RPMI7951 (cell line): ENCODE measurements around the gene SPDYE5. TPM values are rescaled to one million over a fixed set of nuclear protein-coding genes. Genes with fewer than 3 reads are reported as not detected.
"Not testable (repeated sequence)": the region's sequence is repeated elsewhere in the genome, so short reads cannot be mapped to it uniquely, and the experiment has no call there.

ENCODE experiments used
- DNase-seq: peaks from one replicate; pipeline ENCODE4 v3.0.0-alpha.2; 2012; ENCODE audit warnings: low read depth
- total RNA-seq: library from RNA; depleted of rRNA; stranded (reverse); fragments of >200 nt; shearing (Covaris generic); gene quantifications from 2 replicates; pipeline ENCODE4 v1.2.3, GENCODE V29; 2014; rRNA removed

Gene SPDYE5, protein sequence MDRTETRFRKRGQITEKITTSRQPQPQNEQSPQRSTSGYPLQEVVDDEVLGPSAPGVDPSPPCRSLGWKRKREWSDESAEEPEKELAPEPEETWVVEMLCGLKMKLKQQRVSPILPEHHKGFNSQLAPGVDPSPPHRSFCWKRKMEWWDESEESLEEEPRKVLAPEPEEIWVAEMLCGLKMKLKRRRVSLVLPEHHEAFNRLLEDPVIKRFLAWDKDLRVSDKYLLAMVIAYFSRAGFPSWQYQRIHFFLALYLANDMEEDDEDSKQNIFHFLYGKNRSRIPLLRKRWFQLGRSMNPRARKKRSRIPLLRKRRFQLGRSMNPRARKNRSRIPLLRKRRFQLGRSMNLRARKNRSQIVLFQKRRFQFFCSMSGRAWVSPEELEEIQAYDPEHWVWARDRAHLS
- total RNA-seq: not detected in 2 replicates

DNA sequence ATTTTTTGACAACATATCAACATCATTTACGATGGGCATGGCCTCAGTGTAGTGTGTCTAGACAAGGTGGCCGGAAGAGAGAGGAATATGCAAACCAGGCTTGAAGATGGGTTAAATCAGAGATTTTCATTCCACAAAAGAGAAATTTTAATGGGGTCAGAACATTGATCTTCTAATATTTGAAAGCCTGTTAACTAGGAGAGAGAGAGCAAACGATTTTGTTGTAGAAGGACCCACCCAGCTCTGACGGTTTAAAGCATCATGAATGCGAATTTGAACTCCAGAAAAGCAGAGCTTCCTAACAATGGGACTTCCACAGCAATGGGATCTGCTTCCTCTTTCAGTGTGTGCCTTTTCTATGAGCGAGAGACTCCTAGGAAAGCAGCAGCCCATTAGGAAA, at the start of gene SPDYE5:
Gene SPDYE5 (plus strand): TSS at position 301 of the 400 bp plus-strand sequence. CDS start 1,728 bp downstream, outside the sequence.
- not testable (repeated sequence) for DNase-seq

DNA sequence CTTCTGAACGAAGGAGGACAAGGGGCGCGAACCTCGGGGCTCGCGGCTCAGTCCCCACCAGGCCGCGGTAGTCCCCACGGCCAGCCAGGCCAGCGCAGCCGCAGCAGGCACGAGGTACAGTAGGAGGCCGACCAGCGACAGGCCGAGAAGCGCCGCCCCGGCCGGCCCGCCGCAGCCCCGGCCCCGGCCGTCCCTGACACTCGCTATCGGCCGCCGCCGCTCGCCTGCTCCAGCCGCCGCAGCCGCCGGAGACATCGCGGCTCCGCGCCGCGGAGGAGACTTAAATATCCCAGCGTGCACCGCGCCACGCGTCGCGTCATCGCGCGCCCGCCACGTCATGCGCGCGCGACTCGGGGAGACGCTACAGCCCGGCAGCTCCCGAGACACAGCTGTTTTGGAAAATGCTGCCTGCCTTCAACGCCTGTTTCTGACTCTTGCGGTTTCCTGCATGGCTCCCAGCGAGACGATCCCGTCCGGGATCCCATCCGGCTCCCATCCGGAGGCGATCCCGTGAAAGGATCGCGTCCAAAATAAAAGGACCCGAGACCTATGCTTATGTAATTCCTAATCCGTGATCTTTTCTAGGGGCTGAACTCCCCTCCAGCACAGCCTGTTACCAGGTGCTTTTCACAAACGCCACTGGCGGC, 49.5 kb upstream of the SPDYE5 start:
- peak; percentile 54 for DNase-seq

DNA sequence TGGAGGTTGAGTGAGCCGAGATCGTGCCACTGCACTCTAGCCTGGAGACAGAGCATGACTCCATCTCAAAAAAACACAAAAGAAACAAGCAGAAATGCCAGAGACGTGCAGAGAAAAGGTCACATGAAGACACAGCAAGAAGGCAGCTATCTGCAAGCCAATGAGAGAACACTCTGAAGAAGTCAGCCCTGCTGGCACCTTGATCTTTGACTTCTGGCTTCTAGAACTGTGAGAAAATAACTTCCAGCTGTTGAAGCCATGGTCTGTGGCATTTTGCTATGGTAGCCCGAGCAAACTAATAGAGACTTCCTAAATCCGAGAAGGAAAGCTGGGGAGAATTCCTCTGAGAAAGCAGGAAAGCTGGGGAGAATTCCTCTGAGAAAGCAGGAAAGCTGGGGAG, 42.2 kb upstream of the SPDYE5 start:
- not testable (repeated sequence) for DNase-seq

DNA sequence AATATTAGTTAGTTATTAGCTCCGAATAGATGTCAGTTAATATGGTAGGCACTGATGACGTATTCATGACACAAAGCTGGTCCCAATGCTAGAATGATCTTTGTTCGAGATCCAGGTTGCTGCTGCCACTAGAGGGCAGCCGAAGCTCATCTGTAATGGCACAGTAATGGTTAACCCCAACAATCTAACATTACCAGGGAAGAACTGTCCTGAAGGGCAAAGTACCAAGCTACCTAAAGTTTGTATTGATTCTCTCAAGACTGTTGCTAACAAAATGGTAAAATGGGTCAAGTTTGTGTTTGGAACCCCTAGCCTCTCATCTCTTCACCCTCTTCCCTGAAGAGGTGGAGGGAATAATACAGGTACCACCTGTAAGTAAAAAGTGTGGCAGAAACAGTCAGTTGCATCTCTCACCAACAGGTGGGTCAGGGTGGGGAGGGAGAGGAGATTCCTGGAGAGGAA, 39.6 kb upstream of the SPDYE5 start:
- DNase-seq: not testable (repeated sequence)

DNA sequence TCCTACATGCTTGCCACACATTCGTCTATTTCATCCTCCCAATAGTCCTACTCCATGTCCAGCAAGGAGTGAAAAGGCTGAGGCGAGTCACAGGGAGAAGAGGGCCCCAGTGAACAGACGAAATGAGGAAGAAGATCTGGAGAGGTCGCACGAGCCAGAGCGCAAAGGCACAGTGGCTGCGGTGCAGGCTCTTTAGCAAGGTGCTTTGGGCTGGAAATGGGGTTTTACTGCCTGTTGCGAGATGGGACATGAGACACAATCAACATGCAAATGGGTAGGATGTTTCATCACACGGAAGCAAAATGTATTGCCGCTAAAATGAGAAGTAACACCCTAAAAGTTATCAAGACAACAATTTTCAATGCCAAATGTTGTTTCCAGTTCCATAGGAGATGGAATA, 35.7 kb upstream of the SPDYE5 start:
- not testable (repeated sequence) for DNase-seq

DNA sequence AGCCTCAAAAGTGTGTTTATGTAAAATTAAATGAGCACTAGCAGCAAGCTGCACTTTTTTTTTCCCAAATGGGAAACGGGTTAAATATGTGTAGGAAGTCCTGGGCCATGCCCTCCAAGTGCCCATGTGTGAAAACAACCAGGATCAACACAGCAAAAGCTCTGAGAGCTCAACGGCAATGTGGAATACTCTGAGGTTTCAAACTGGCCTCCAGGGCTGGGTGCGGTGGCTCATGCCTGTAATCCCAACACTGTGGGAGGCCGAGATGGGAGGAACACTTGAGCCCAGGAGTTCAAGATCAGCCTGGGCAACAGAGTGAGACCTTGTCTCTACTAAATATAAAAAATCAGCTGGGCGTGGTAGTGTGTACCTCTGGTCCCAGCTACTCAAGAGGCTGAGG, 34.1 kb upstream of the SPDYE5 start:
- DNase-seq: not testable (repeated sequence)

DNA sequence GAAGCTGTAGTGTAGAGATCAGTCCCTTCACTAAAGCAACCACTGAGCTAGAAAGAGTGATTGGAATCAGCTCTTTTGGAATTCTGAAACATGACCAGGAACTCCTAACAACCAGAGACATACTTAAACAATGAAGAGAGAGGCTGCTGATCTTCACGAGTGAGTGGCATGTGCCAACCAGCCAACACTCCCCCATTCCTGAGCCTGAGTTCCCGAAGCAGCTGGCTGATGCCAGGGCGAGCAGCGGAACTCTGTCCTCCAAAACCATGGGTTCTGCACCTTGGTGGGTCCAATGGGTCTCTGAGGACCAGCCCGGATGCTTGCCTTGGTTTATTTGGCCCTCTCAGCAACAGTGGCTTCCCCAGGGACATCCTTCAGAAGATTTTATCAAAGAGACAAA, 31.6 kb upstream of the SPDYE5 start:
- DNase-seq: not testable (repeated sequence)

DNA sequence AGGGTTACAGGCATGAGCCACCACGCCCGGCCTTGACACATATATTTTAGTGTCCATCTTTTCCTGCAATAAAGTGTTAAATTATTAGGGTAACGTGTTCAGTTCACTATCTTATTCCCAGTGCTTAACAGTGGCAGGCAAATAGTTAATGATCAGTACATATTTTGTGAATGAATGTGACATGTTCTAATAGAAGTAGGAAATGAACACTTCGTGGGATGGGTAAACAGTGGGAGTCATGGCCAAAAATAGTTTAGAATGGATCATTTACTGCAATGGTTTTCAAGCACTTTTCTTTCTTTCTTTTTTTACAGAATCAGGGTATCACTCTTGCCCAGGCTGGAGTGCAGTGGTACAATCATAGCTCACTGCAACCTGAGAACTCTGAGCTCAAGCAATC, 22.0 kb upstream of the SPDYE5 start:
- not testable (repeated sequence) for DNase-seq

DNA sequence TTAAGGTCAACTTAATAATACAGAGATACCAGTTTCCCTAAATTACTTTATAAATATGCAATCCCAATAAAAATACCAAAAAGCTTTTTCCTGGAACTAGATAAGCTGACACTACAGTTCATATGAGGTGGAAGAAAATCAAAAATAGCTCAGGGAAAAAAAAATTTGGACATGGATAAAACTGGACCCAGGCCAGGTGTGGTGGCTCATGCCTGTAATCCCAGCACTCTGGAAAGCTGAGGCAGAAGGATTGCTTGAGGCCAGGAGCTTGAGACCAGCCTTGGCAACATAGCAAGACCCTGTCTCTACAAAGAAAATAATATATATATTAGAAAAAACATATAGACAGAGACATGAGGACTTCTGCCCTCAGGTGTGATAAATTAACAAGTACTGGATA, 14.7 kb upstream of the SPDYE5 start:
- DNase-seq: not testable (repeated sequence)

DNA sequence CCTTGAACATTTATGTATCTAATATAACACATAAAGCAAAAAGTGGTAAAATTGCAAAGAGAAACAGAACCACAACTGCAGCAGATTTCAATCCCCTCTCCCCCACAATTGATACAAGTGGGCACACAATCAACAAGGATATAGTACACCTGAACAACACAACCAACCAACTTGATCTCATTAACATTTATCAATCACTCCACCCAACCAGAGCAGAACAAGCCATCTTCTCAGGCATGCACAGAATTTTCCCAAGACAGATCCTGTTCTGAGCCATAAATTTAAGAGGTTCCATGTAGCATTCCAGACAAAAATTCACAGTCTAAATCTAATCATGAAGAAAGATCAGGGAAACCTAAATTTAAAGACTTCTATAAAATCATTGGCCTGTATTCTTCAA, 11.8 kb upstream of the SPDYE5 start:
- not testable (repeated sequence) for DNase-seq

DNA sequence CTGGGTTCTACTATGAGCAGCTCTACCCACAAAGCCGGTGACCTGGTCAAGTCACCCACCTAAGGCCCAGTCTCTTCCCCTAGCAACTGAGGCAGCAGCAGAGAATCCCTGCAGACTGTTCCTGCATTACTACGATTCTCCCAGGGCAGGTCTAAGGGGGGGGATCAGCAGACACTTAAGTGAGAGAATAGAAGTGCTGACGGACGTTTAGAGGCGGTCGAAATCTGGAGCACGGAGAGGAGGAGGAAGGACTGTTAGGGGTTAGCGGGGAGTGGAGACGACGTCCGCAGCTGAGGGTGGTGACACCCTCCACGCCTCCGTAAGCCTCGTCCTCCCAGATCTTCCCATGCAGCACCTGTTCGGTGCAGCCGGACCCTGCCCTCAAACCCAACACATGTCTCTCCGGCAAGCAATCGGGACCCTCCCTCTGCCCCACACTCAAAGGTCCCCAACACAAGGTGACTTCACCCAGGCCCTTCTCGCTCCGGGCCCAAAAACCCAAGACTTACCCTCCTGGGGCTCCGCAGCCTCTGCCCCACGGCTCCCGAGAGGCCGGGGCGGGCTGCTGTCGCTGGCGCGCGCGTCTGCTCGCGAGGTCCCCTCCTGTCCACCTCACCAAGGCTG, 6.7 kb upstream of the SPDYE5 start:
- not testable (repeated sequence) for DNase-seq

DNA sequence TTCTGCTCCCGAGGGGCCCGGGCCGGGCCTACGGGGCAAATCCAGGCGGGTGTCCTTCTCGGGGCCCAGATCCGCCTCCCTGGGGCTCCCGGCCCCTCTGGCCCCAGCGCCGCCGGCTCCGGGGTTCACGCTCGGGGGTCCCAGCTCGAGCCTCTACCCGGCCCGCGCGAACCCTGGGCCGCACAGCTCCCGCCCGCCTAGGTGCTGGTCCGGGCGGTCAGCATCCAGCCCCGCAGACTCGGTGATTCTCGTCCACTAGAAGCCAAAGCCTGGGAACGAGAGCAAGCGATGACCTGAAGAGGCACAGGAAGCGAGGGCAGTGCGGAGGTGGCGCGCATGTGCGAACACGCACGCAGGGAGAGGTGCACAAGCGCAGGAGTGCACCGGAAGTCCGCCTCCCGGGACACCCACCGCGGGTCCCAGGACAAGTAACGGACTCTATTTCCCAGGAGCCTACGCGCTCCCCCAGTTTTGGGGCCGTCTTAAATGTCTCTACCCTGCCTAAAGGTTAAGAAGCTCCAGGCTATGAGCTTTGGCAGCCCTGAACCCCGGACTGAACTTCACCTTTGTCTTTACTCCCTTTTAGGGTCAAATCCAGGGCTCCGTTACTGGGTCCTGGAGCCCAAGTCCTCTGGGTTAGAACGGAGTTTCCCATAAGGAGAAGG, 6.0 kb upstream of the SPDYE5 start, which contains the start of gene POM121C:
Gene POM121C (minus strand): TSS at position 321 of the 665 bp plus-strand sequence. CDS start 44,803 bp downstream, outside the sequence.
- DNase-seq: peak; percentile 89

DNA sequence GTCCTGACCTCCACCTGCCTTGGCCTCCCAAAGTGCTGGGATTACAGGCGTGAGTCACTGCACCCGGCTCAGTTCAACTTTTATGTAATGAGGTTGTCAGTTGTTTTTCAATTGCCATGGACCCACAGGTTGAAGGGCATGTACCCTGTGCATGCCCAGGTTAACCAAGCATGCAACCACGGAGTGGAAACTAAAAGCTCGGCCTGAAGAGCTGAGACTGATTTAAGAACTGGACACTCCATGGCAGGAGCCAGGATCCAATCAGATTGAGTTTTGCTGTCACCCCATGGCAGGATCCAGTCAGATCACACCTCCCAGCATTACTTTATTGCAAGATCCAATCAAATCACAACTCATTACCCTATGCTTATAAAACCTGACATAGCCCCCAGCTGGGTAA, 16.9 kb downstream of the SPDYE5 start:
- not testable (repeated sequence) for DNase-seq

DNA sequence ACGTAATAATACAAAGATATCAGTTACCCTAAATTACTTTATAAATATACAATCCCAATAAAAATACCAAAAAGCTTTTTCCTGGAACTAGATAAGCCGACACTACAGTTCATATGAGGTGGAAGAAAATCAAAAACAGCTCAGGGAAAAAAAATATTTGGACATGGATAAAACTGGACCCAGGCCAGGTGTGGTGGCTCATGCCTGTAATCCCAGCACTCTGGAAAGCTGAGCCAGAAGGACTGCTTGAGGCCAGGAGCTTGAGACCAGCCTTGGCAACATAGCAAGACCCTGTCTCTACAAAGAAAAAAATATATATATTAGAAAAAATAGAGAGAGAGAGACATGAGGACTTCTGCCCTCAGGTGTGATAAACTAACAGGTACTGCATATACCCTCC, 26.7 kb downstream of the SPDYE5 start:
- DNase-seq: not testable (repeated sequence)

DNA sequence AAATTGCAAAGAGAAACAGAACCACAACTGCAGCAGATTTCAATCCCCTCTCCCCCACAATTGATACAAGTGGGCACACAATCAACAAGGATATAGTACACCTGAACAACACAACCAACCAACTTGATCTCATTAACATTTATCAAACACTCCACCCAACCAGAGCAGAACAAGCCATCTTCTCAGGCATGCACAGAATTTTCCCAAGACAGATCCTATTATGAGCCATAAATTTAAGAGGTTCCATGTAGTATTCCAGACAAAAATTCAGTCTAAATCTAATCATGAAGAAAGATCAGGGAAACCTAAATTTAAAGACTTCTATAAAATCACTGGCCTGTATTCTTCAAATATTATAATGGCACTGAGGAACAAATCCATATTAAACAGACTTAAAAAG, 29.6 kb downstream of the SPDYE5 start:
- not testable (repeated sequence) for DNase-seq

DNA sequence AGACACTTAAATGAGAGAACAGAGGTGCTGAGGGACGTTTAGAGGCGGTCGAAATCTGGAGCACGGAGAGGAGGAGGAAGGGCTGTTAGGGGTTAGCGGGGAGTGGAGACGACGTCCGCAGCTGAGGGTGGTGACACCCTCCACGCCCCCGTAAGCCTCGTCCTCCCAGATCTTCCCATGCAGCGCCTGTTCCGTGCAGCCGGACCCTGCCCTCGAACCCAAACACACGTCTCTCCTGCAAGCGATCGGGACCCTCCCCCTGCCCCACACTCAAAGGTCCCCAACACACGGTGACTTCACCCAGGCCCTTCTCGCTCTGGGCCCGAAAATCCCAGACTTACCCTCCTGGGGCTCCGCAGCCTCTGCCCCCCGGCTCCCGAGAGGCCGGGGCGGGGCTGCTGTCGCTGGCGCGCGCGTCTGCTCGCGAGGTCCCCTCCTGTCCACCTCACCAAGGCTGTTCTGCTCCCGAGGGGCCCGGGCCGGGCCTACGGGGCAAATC, 35.2 kb downstream of the SPDYE5 start:
- DNase-seq: not testable (repeated sequence)

DNA sequence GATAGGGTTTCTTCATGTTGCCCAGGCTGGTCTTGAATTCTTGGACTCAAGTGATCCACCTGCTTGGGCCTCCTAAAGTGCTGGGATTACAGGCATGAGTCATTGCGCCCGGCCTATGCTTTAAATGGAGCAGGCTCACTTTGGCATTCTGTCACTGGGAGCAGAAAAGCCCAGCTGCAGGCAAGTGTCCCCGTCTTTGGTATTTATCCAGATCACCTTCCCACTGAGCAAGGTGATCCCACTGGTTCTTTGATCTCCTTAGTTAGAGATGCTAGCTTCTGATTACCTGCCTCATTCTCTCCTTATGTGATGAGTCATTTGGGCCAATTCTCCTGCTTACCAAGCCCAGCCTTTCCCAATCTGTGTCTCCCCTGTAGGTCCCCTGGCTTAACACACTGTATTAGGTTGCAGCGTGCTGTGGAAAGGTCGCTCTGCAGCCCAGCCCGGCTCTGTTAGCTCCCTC, 39.3 kb downstream of the SPDYE5 start:
- DNase-seq: peak; percentile 46

DNA sequence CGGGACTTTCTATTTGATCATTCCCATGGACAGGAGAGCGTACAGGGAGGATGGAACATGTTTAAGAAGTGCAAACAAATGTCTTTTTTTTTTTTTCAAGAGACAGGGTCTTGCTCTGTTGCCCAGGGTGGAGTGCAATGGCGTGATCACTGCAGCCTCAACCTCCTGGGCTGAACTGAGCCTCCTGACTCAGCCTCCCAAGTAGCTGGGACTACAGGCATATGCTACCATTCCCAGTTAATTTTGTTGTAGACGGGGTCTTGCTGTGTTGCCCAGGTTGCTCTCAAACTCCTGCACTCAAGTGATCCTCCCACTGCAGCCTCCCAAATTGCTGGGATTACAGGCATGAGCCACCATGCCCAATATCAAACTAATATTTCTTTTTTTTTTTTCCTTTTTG, 40.5 kb downstream of the SPDYE5 start:
- DNase-seq: no peak

DNA sequence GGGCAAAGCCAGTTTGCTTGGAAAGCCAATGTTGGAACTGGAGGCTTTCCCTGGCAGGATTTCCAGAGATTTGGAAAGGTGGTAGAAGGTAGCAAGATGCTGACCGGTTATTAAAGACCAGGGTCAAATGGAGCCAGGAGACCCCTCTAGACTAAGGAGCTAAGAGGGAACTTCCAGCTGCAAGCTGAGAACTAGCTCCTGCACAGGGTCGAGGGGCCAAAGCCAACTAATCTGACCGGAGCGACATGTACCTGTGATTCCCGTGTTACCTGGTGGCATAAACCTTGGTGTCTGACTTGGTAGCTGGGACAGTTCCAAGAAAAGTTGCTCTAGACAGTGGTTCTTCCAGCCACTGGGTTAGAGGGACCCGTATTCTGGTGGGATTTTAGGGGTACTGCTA, 41.8 kb downstream of the SPDYE5 start:
- no peak for DNase-seq

DNA sequence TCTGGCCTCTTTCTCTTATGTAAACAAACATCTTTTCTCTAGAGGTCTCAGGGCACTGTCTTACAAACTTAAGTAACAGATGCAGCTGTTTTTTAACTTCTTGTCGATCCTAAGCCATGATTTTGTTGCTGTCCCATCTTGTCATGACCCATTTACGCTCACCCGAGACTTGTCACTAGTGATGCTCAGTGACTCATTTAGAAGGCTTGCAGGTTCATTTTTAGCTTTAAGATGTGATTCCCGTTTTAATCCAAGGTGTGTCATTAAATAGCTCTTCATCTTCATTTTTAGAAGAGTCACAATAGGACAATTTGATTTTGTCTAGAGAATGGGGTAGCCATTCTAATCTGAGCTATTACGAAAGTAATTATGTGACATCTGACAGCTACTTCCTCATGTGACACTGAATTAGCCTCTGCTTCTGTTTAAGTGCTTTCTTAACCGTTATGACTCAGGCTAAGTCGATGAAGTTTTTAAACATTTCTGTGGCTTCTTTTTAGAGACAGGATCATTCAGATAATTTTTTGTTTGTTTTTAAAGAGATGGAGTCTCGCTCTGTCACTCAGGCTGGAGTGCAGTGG, 42.7 kb downstream of the SPDYE5 start:
- peak; percentile 69 for DNase-seq

DNA sequence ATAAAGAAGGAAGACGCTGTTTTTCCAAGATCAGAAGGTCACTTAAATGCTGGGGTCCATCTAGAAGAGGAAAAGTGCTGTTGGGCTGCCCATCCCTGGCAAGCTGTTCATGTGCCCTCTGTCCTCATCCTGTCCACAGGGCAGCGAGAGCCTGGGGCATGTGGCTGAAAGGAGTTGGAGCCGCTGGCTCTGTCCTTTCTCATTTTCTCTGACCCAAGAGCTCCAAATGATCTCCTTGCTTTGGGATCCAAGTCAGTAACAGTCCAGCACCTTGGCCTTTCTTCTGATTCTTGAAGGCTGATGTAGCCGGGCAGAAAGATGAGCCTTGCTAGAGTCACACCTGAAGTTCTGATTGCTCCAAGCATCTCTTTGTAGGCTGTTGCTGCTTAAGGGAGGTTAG, 44.4 kb downstream of the SPDYE5 start:
- DNase-seq: no peak
